ENCODE measurements around the gene HIC2.

The HIC2 gene

DNA sequence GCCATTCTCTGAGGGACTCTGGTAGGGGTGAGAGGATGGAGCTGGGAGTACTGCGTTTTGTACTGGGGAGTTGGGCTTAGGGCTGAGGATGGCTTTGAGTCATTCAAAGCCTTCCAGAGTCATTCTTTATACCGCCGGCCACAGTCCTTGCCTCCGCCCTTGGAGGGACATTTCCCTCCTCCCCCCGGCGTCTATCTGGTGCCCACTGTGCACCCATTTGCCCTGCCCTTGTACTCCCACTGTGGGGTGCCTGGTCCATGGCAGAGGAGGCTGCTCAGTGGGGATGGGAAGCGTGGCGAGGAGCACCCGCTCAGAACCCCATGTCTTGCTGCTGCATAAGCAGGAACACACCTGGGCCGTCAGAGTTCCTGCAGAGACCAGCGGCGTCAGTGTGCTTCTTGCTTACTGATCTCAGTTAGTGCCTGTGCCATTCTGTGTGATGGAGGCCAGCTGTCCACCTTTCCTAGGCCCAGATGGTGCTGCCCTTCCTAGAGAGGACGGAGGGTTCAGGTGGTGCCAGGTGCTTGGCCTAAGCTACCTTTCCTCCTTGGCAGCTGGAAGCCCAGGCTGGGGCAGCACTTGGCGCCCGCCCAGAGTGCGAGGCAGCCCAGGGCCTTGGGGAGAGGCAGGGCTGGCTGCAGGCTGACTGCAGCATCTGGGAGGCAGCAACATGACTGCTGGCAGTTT lies 26.7 kb downstream of the HIC2 start:
- CTCF ChIA-PET: no interaction called here
- no peak overlapping the region for H3K27ac ChIP-seq (ENCODE audit: insufficient read depth in 1 of 2, low read depth in 1 of 2, low read length in 2 of 2, poor library complexity in 1 of 2, severe bottlenecking in 2 of 2)
- over 99% methylated on average over 16 of the region's 16 CpGs for WGBS (ENCODE audit: insufficient coverage)

GRCh38 chr22:21444701-21445436 lies 27.7 kb downstream of the HIC2 start:
- H3K4me1 ChIP-seq (ENCODE audit: control extremely low read depth in 1 of 4, control insufficient read depth in 4 of 4, insufficient read depth in 4 of 4, low read length in 3 of 4): peaks cover 0 to 7% (median 5%) of the 10 kb centered on the region in 4 experiments
- WGBS (ENCODE audit: insufficient coverage): 98% methylated on average over 31 of the region's 35 CpGs
- H3K27me3 ChIP-seq (replicated peaks in 2 of 5; ENCODE audit: control insufficient read depth in 4 of 5, insufficient read depth in 5 of 5, low read length in 4 of 5): no peaks in the 10 kb centered on the region
- no peak overlapping the region for H3K27ac ChIP-seq (ENCODE audit: insufficient read depth in 1 of 2, low read depth in 1 of 2, low read length in 2 of 2, poor library complexity in 1 of 2, severe bottlenecking in 2 of 2)
- peaks cover 0 to 46% (median 31%) of the 10 kb centered on the region in 4 experiments for H3K36me3 ChIP-seq (ENCODE audit: control insufficient read depth in 4 of 4, insufficient read depth in 4 of 4, low read length in 3 of 4)
- no peak for DNase-seq
- no peaks in the 10 kb centered on the region for H3K9me3 ChIP-seq (ENCODE audit: control extremely low read depth in 1 of 5, control insufficient read depth in 4 of 5, insufficient read depth in 2 of 5, low read depth in 1 of 5, low read length in 4 of 5)
- ChIA-PET POLR2A (no interaction called here), CTCF (no interaction called here)
- no peak overlapping the region for H3K4me3 ChIP-seq (ENCODE audit: control insufficient read depth in 1 of 7, extremely low read depth in 1 of 7, insufficient read depth in 4 of 7, low read depth in 2 of 7, low read length in 6 of 7)

More for the DNA sequence above, 26.7 kb downstream of the HIC2 start:
- DNase-seq: no peak
- POLR2A ChIA-PET: no interaction called here
- Histone ChIP-seq H3K4me3 (ENCODE audit: control insufficient read depth in 1 of 7, extremely low read depth in 1 of 7, insufficient read depth in 4 of 7, low read depth in 2 of 7, low read length in 6 of 7) (no peak overlapping the region), H3K4me1 (ENCODE audit: control extremely low read depth in 1 of 4, control insufficient read depth in 4 of 4, insufficient read depth in 4 of 4, low read length in 3 of 4) (peaks cover 0 to 7% (median 5%) of the 10 kb centered on the region in 4 experiments), H3K27me3 (replicated peaks in 2 of 5; ENCODE audit: control insufficient read depth in 4 of 5, insufficient read depth in 5 of 5, low read length in 4 of 5) (no peaks in the 10 kb centered on the region), H3K36me3 (ENCODE audit: control insufficient read depth in 4 of 4, insufficient read depth in 4 of 4, low read length in 3 of 4) (peaks cover 0 to 43% (median 26%) of the 10 kb centered on the region in 4 experiments), H3K9me3 (ENCODE audit: control extremely low read depth in 1 of 5, control insufficient read depth in 4 of 5, insufficient read depth in 2 of 5, low read depth in 1 of 5, low read length in 4 of 5) (no peaks in the 10 kb centered on the region)

- Histone ChIP-seq H3K36me3 (ENCODE audit: control insufficient read depth in 4 of 4, insufficient read depth in 4 of 4, low read length in 3 of 4) (peaks cover 0 to 46% (median 31%) of the 10 kb centered on the region in 4 experiments), H3K27ac (ENCODE audit: insufficient read depth in 1 of 2, low read depth in 1 of 2, low read length in 2 of 2, poor library complexity in 1 of 2, severe bottlenecking in 2 of 2) (no peak overlapping the region), H3K9me3 (ENCODE audit: control extremely low read depth in 1 of 5, control insufficient read depth in 4 of 5, insufficient read depth in 2 of 5, low read depth in 1 of 5, low read length in 4 of 5) (no peaks in the 10 kb centered on the region), H3K4me1 (ENCODE audit: control extremely low read depth in 1 of 4, control insufficient read depth in 4 of 4, insufficient read depth in 4 of 4, low read length in 3 of 4) (peaks cover 0 to 7% (median 5%) of the 10 kb centered on the region in 4 experiments), H3K27me3 (replicated peaks in 2 of 5; ENCODE audit: control insufficient read depth in 4 of 5, insufficient read depth in 5 of 5, low read length in 4 of 5) (no peaks in the 10 kb centered on the region), H3K4me3 (ENCODE audit: control insufficient read depth in 1 of 7, extremely low read depth in 1 of 7, insufficient read depth in 4 of 7, low read depth in 2 of 7, low read length in 6 of 7) (no peak overlapping the region)
- 94% methylated on average over 14 of the region's 27 CpGs for WGBS (ENCODE audit: insufficient coverage)
- CTCF ChIA-PET: no interaction called here
- DNase-seq: no peak
- POLR2A ChIA-PET: no interaction called here
Measured at GRCh38 chr22:21445437-21446127, 28.4 kb downstream of the HIC2 start.

- peaks cover 0 to 46% (median 31%) of the 10 kb centered on the region in 4 experiments for H3K36me3 ChIP-seq (ENCODE audit: control insufficient read depth in 4 of 4, insufficient read depth in 4 of 4, low read length in 3 of 4)
- H3K27me3 ChIP-seq (replicated peaks in 2 of 5; ENCODE audit: control insufficient read depth in 4 of 5, insufficient read depth in 5 of 5, low read length in 4 of 5): no peaks in the 10 kb centered on the region
- H3K27ac ChIP-seq (ENCODE audit: insufficient read depth in 1 of 2, low read depth in 1 of 2, low read length in 2 of 2, poor library complexity in 1 of 2, severe bottlenecking in 2 of 2): no peak overlapping the region
- WGBS (ENCODE audit: insufficient coverage): 97% methylated on average over 49 of the region's 49 CpGs
- H3K4me3 ChIP-seq (ENCODE audit: control insufficient read depth in 1 of 7, extremely low read depth in 1 of 7, insufficient read depth in 4 of 7, low read depth in 2 of 7, low read length in 6 of 7): no peak overlapping the region
- DNase-seq: no peak
- ChIA-PET POLR2A (no interaction called here), CTCF (no interaction called here)
- peaks cover 0 to 7% (median 4%) of the 10 kb centered on the region in 4 experiments for H3K4me1 ChIP-seq (ENCODE audit: control extremely low read depth in 1 of 4, control insufficient read depth in 4 of 4, insufficient read depth in 4 of 4, low read length in 3 of 4)
- no peaks in the 10 kb centered on the region for H3K9me3 ChIP-seq (ENCODE audit: control extremely low read depth in 1 of 5, control insufficient read depth in 4 of 5, insufficient read depth in 2 of 5, low read depth in 1 of 5, low read length in 4 of 5)
Measured at GRCh38 chr22:21446128-21446826, 29.1 kb downstream of the HIC2 start.

- no peaks in the 10 kb centered on the region for H3K9me3 ChIP-seq (ENCODE audit: control extremely low read depth in 1 of 5, control insufficient read depth in 4 of 5, insufficient read depth in 2 of 5, low read depth in 1 of 5, low read length in 4 of 5)
Measured at GRCh38 chr22:21446827-21447690, 29.9 kb downstream of the HIC2 start.

DNA sequence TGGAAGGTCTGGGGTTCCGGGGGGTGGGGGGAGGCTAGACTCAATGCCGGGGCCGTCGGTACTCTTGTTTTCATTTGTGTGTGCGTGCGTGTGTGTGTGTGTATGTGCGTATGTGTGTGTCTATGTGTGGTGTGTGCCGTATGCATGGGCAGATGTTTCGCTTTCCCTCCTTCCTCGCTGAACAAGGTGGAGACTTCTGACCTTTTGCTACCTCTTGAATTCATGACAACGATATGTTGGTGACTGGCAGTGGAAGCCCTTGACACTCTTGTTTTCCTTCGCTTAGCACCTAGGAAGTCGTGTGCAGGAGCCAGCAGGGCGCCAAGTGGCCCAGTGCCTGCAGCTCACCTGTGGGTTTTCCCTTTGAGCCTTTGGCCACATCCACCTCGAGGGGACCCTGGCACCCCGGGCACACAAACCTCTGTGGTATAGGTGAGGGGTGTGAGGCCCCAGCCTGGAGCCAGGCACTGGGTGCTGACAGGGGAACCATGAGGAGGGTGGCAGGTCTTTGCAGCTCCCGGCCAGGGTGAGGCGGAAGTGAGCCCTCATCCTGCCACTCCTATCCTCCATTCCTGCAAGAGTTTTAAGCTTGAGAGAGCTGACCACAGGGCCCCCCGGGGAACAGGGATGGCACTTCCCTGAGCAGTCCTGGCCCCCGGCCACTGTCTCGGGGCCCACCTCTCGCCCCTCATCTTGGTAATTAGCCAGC lies 30.7 kb downstream of the HIC2 start:
- H3K9me3 ChIP-seq (ENCODE audit: control extremely low read depth in 1 of 5, control insufficient read depth in 4 of 5, insufficient read depth in 2 of 5, low read depth in 1 of 5, low read length in 4 of 5): no peaks in the 10 kb centered on the region
- DNase-seq: peak in 2 of 3 donors; percentile 1 to 12
- POLR2A ChIA-PET: no interaction called here
- H3K36me3 ChIP-seq (ENCODE audit: control insufficient read depth in 4 of 4, insufficient read depth in 4 of 4, low read length in 3 of 4): peaks cover 0 to 46% (median 30%) of the 10 kb centered on the region in 4 experiments
- H3K27me3 ChIP-seq (replicated peaks in 2 of 5; ENCODE audit: control insufficient read depth in 4 of 5, insufficient read depth in 5 of 5, low read length in 4 of 5): no peaks in the 10 kb centered on the region
- WGBS (ENCODE audit: insufficient coverage): 87% methylated on average over 12 of the region's 22 CpGs
- no peak overlapping the region for H3K4me3 ChIP-seq (ENCODE audit: control insufficient read depth in 1 of 7, extremely low read depth in 1 of 7, insufficient read depth in 4 of 7, low read depth in 2 of 7, low read length in 6 of 7)
- H3K27ac ChIP-seq (ENCODE audit: insufficient read depth in 1 of 2, low read depth in 1 of 2, low read length in 2 of 2, poor library complexity in 1 of 2, severe bottlenecking in 2 of 2): no peak overlapping the region
- H3K4me1 ChIP-seq (ENCODE audit: control extremely low read depth in 1 of 4, control insufficient read depth in 4 of 4, insufficient read depth in 4 of 4, low read length in 3 of 4): peaks cover 0 to 5% (median 4%) of the 10 kb centered on the region in 4 experiments
- CTCF ChIA-PET: interaction anchor here (1.4 kb wide), 1 partner anchor 9 kb away, joined by 5 read pairs; no protein-coding TSS in a partner anchor

More at GRCh38 chr22:21446827-21447690, 29.9 kb downstream of the HIC2 start:
- Histone ChIP-seq H3K36me3 (ENCODE audit: control insufficient read depth in 4 of 4, insufficient read depth in 4 of 4, low read length in 3 of 4) (peaks cover 0 to 46% (median 31%) of the 10 kb centered on the region in 4 experiments), H3K27ac (ENCODE audit: insufficient read depth in 1 of 2, low read depth in 1 of 2, low read length in 2 of 2, poor library complexity in 1 of 2, severe bottlenecking in 2 of 2) (no peak overlapping the region), H3K4me1 (ENCODE audit: control extremely low read depth in 1 of 4, control insufficient read depth in 4 of 4, insufficient read depth in 4 of 4, low read length in 3 of 4) (peaks cover 0 to 7% (median 4%) of the 10 kb centered on the region in 4 experiments), H3K27me3 (replicated peaks in 2 of 5; ENCODE audit: control insufficient read depth in 4 of 5, insufficient read depth in 5 of 5, low read length in 4 of 5) (no peaks in the 10 kb centered on the region), H3K4me3 (ENCODE audit: control insufficient read depth in 1 of 7, extremely low read depth in 1 of 7, insufficient read depth in 4 of 7, low read depth in 2 of 7, low read length in 6 of 7) (no peak overlapping the region)
- no peak for DNase-seq
- WGBS (ENCODE audit: insufficient coverage): 96% methylated on average over 29 of the region's 33 CpGs
- ChIA-PET CTCF (no interaction called here), POLR2A (no interaction called here)
